ENCODE data around the gene SPTB. TPM values are rescaled to one million over a fixed set of nuclear protein-coding genes. Genes with fewer than 3 reads are reported as not detected.

SPTB gene
- polyA plus RNA-seq, 1 experiment, result 0.01 TPM

DNA sequence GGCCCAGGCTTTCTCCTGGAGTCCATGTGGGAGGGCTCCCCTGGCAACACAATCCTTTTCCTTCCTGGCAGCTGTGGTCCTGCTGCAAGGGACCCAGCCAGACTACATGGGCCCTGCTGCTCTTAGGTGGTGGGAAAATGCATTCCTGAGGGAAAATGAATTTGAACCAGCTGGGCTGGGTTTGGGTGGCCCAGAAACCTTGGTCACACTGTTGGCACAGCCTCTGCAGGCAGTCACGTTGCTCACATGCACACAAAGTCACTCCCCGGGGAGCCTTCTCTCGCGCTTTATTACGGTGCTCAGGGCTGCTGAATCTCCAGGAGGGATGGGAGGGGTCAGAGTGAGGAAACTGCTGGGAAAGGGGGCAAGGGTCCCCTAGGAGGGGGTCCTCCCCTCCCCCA, 158.3 kb downstream of the SPTB start:
- no peak for DNase-seq (ENCODE audit: low read depth, low spot score)
- no peak overlapping the region for H3K27ac ChIP-seq (ENCODE audit: low read depth, low read length)
- POLR2A ChIA-PET, result no interaction called here
- H3K27me3 ChIP-seq (ENCODE audit: control insufficient read depth, insufficient read depth, low read length), result no peaks in the 10 kb centered on the region
- CTCF ChIA-PET, result interaction anchor here (0.5 to 1.0 kb wide), 2 partner anchors 25 to 38 kb away, joined by 3 read pairs; no protein-coding TSS in a partner anchor
- no peak overlapping the region for H3K4me3 ChIP-seq (ENCODE audit: low read depth, low read length)
- no peaks in the 10 kb centered on the region for H3K9me3 ChIP-seq (ENCODE audit: control insufficient read depth, insufficient read depth, low read length)
- no peak for TF ChIP-seq CTCF (IDR thresholded peaks at IDR 0.05; ENCODE audit: low read depth, low read length)

DNA sequence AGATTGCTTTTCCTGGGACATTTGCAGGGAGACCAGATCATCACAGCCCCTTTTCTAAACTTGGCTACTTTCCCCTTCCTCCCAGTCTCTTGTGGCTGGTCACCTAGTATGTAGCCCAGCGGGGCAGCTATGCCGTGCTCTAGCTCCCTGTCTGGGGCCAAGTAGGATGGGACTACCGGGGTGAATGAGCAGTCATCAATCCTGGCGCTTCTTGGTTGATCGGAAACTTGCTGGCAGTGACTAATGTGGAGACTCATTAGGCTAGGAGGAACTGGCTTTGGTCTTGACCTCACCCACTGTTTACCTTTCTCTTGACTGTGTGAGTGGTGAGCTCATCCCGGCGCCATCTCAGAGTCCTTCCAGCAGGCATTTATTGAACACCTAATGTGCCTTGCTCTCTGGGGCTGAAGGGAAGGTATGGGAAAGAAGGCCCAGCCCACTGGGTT, 159.6 kb downstream of the SPTB start:
- CTCF ChIA-PET, result no interaction called here

DNA sequence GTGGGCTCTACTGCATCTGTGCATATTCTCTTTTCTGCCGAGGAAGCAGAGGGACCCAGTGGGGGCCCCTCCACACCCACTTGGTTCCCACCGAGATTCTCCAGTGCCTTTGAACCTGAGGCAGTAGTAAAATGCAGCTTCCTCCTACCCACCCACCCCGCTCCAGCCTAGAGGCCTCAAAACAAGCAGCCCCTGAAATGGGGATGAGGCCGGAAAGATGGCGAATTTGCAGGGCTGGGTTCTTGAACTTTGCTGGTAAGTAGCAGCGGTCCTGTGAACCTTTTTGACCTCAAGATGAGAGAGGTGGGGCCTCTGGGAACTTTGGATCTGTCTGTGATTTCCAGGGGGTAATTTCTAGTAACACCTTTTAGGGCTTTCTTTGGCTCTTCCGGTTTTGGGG, 160.1 kb downstream of the SPTB start:
- ChIA-PET POLR2A (no interaction called here), CTCF (no interaction called here)
- DNase-seq (ENCODE audit: low read depth, low spot score), result no peak
- no peak overlapping the region for H3K27ac ChIP-seq (ENCODE audit: low read depth, low read length)
- TF ChIP-seq CTCF (IDR thresholded peaks at IDR 0.05; ENCODE audit: low read depth, low read length), result no peak
- no peaks in the 10 kb centered on the region for H3K27me3 ChIP-seq (ENCODE audit: control insufficient read depth, insufficient read depth, low read length)
- H3K4me3 ChIP-seq (ENCODE audit: low read depth, low read length), result no peak overlapping the region
- H3K9me3 ChIP-seq (ENCODE audit: control insufficient read depth, insufficient read depth, low read length), result peaks cover 1% of the 10 kb centered on the region; the same call in 1 of the 2 replicates

More for the DNA sequence above, 159.6 kb downstream of the SPTB start:
- Histone ChIP-seq H3K4me3 (ENCODE audit: low read depth, low read length) (no peak overlapping the region), H3K27ac (ENCODE audit: low read depth, low read length) (no peak overlapping the region), H3K27me3 (ENCODE audit: control insufficient read depth, insufficient read depth, low read length) (no peaks in the 10 kb centered on the region), H3K9me3 (ENCODE audit: control insufficient read depth, insufficient read depth, low read length) (no peaks in the 10 kb centered on the region)
- no peak for TF ChIP-seq CTCF (IDR thresholded peaks at IDR 0.05; ENCODE audit: low read depth, low read length)
- peak; percentile 15 for DNase-seq (ENCODE audit: low read depth, low spot score)
- POLR2A ChIA-PET, result no interaction called here

DNA sequence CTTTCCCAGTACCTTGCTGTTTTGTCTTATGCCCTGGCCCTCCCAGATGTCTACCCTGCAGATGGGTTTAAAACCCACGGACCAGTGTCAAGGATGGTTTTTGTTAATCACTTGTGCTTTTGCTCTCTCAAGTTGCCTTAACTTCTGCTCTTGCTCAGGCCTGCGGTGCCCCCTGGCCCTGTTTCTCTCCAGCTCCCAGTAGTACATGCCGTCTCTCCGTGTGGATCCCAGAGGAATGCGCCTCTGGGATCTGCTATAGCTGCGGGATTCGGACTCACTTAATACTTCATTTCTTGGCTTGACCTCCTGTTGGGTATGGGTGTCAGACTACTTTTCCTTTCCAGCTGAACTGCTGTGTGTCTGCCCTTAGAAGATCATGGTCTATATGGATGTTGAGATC, 160.9 kb downstream of the SPTB start:
- Histone ChIP-seq H3K4me3 (ENCODE audit: low read depth, low read length) (no peak overlapping the region), H3K9me3 (ENCODE audit: control insufficient read depth, insufficient read depth, low read length) (peaks cover 3% of the 10 kb centered on the region; the same call in 1 of the 2 replicates), H3K27ac (ENCODE audit: low read depth, low read length) (no peak overlapping the region), H3K27me3 (ENCODE audit: control insufficient read depth, insufficient read depth, low read length) (no peaks in the 10 kb centered on the region)
- ChIA-PET POLR2A (no interaction called here), CTCF (no interaction called here)
- no peak for TF ChIP-seq CTCF (IDR thresholded peaks at IDR 0.05; ENCODE audit: low read depth, low read length)
- DNase-seq (ENCODE audit: low read depth, low spot score), result no peak

DNA sequence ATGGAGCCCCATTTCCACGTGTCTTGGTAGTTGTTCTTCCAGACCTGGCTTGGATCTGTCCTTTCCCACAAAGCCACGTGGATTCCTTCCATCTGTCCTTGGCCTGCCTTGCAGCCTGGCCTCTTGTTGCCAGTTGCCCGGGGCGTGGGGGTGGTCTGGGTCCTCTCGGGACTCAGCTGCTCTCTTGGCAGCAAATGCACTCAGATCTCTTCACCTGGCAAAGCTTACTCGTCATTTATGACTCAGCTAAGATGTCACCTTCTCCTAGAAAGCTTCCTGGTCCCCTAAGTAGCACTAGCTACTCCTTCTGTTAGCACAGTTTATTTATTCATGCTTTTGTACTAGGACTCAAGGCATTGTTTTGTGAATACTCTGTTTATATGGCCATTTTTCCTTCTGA, 161.8 kb downstream of the SPTB start:
- ChIA-PET CTCF (no interaction called here), POLR2A (no interaction called here)
- DNase-seq (ENCODE audit: low read depth, low spot score), result no peak
- peaks cover 3% of the 10 kb centered on the region; the same call in 1 of the 2 replicates for H3K9me3 ChIP-seq (ENCODE audit: control insufficient read depth, insufficient read depth, low read length)
- no peak overlapping the region for H3K4me3 ChIP-seq (ENCODE audit: low read depth, low read length)
- H3K27ac ChIP-seq (ENCODE audit: low read depth, low read length), result no peak overlapping the region
- no peak for TF ChIP-seq CTCF (IDR thresholded peaks at IDR 0.05; ENCODE audit: low read depth, low read length)
- no peaks in the 10 kb centered on the region for H3K27me3 ChIP-seq (ENCODE audit: control insufficient read depth, insufficient read depth, low read length)

All from AG04450 (cell line).